Astrocyte of the cerebellum (primary cell): ENCODE measurements around the gene KRT15.
A peak's percentile ranks its signal among the peaks of the same experiment; 100 is the strongest.

Source experiments
- DNase-seq: peaks from one replicate; pipeline ENCODE4 v3.0.0-alpha.2; 2011; ENCODE audit warnings: low read depth
- H3K4me3 ChIP-seq: 2 replicates; pipeline ENCODE4 v1.5.1; 2011; ENCODE audit warnings: mild to moderate bottlenecking, low read depth, low read length, moderate library complexity
- in situ Hi-C: cut with HindIII; loops from 2 replicates; pipeline ENCODE4 v1.10.0; 2017; ENCODE audit warnings: low sequenced_read_pairs
- TF ChIP-seq, protein P1 (sequence below): IDR thresholded peaks from 2 replicates; pipeline ENCODE4 v1.5.1; 2012; ENCODE audit warnings: low read length, low read depth, moderate library complexity, mild to moderate bottlenecking; ENCODE audit errors: missing control alignments

Gene KRT15

GRCh38 chr17:41551365-41551764 lies 32.7 kb upstream of the KRT15 start:
- in situ Hi-C loops, result loop anchor here (5.0 to 10.0 kb wide), 2 partner anchors 86 to 207 kb away; no protein-coding TSS in a partner anchor
- TF ChIP-seq, protein P1, sequence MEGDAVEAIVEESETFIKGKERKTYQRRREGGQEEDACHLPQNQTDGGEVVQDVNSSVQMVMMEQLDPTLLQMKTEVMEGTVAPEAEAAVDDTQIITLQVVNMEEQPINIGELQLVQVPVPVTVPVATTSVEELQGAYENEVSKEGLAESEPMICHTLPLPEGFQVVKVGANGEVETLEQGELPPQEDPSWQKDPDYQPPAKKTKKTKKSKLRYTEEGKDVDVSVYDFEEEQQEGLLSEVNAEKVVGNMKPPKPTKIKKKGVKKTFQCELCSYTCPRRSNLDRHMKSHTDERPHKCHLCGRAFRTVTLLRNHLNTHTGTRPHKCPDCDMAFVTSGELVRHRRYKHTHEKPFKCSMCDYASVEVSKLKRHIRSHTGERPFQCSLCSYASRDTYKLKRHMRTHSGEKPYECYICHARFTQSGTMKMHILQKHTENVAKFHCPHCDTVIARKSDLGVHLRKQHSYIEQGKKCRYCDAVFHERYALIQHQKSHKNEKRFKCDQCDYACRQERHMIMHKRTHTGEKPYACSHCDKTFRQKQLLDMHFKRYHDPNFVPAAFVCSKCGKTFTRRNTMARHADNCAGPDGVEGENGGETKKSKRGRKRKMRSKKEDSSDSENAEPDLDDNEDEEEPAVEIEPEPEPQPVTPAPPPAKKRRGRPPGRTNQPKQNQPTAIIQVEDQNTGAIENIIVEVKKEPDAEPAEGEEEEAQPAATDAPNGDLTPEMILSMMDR, result no peak
- no peak for DNase-seq
- no peak overlapping the region for H3K4me3 ChIP-seq

DNA sequence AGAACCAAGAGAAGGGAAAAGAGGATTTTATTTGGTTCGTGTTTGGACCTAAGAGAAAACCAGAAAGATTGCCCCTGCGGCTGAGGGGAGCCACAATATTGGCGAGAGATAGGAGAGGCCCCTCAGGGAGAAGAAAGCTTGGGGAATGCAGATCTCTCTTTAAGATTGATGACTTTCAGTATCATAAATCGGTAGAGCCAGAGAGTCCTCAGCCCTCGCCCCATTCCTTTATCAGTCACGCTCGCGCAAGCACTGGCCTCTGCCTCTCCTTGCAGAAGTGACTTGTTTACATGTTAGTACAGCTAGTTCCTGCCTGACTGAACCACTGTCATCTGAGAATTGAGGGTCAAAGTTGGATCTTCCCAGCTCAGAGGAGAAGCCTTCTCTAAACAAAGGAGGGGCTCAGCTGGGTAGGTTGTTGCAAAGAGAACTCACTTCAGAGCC lies 30.9 kb upstream of the KRT15 start:
- in situ Hi-C loops, result loop anchor here (5.0 to 10.0 kb wide), 2 partner anchors 88 to 205 kb away; no protein-coding TSS in a partner anchor
- no peak for DNase-seq
- TF ChIP-seq, protein P1, result no peak
- H3K4me3 ChIP-seq, result no peak overlapping the region

DNA sequence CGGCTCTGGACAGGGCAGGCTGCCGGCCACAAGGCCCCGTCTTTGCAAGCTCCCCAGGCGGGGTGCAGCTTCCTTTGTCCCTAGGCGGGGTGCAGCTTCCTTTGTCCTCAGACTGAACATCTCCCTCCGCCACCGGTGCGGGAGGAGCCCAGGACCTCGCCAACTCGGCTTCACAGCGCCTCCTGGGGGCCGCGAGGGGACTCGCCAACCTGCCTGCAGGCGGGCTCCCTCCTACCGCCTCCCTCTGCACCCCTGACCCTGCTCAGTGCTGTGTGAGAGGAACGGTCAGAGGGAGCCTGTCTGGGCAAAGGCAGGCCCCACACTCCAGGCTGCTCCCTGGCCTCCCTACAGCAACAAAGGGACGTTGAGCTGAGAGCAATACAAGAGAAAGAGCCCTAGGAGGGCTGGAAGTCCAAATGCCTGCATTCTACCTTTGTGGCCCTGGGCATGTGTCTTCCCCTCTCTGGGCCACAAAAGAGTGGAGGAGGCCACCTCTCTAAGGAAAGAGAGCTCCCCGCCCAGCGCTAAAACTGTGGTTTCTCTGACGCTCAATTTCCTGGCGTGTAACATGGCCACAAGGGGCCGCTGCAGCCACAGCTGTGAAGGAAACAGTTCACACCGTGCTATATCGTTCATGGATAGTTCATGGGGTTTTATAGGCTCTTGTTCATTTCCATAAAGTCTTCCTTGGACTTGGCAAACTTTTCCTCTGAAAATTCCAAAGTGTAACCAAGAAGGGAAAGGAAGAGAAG lies 30.3 kb upstream of the KRT15 start:
- DNase-seq, result peak; percentile 66
- no peak overlapping the region for H3K4me3 ChIP-seq
- TF ChIP-seq, protein P1, result peak; percentile 86
- in situ Hi-C loops, result no loop called here

DNA sequence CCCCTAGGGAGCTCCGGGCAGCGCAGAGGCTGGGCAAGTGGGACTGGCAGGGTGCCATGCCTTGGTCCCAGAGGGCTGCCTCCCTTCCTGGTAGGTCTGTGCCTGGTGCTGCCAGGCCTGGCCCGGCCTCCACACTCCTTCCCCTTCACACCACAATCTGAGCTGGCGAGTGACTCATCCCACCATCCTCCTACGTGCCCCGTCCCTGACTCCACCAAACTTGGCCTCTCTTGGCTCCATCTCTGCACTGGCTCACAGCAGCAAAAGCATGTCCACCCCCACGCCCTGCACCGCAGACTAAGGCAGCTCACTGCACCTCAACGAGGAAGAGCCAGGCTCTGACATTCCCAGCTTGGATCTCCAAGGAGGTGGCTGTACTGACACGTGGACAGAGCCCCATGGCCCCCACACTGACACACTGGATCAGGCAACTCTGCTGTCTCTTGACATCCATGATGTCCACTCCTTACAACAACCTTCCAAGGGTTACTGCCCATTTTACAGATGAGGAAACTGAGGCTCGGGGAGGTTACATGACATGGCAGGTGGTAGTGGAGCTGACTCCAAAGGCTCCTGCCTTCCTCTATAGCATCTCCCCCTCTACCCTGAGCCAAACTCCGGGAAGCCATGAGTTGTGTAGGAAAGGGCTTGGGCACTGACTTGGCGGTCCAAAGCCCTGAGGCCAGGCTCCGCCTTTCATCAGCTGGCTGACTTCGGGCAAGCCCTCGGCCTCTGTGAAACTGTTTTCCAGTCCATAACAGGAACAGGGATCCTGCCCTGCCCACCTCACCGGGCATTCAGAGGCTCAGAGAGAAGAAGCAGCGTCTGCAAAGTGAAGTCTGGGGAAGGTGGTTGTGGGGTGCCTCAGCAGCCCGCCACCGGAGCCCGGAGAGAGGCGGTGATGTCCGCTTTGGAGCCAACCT lies 29.5 kb upstream of the KRT15 start:
- in situ Hi-C loops, result no loop called here
- DNase-seq, result peak; percentile 73
- TF ChIP-seq, protein P1, result no peak
- H3K4me3 ChIP-seq, result no peak overlapping the region

- H3K4me3 ChIP-seq, result no peak overlapping the region
- no peak for DNase-seq
- TF ChIP-seq, protein P1, result no peak
- in situ Hi-C loops, result no loop called here
Measured at GRCh38 chr17:41547378-41547841, 28.7 kb upstream of the KRT15 start.

GRCh38 chr17:41546819-41547218 lies 28.1 kb upstream of the KRT15 start:
- TF ChIP-seq, protein P1, result no peak
- H3K4me3 ChIP-seq, result no peak overlapping the region
- in situ Hi-C loops, result no loop called here
- DNase-seq, result no peak
